ENCODE data around the gene ACSL6.

DNA sequence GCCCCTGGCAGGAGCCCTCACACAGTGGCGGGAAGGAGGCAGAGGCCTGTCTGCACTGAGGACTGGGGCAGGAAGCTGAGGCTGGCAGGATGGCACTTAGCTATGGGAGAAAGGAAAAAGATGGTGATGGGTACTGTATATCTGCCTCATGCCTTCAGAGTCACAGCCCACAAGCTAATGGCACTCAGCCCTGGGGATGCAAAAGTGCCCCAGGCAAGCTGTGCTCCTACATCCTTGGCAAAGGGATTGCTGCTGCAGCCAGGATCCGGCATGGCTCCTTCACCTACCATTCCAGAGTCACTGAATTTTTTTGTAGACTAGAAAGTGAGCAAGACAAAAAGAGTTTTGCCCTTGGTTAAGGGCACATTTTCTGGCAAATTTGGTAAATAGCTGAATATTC, 8.7 kb downstream of the ACSL6 start:
- TF ChIP-seq EZH2 (IDR thresholded peaks at IDR 0.05; ENCODE audit: borderline replicate concordance, insufficient read depth, low read depth, low read length, poor library complexity, severe bottlenecking), result no peak
- TF ChIP-seq, protein P1, sequence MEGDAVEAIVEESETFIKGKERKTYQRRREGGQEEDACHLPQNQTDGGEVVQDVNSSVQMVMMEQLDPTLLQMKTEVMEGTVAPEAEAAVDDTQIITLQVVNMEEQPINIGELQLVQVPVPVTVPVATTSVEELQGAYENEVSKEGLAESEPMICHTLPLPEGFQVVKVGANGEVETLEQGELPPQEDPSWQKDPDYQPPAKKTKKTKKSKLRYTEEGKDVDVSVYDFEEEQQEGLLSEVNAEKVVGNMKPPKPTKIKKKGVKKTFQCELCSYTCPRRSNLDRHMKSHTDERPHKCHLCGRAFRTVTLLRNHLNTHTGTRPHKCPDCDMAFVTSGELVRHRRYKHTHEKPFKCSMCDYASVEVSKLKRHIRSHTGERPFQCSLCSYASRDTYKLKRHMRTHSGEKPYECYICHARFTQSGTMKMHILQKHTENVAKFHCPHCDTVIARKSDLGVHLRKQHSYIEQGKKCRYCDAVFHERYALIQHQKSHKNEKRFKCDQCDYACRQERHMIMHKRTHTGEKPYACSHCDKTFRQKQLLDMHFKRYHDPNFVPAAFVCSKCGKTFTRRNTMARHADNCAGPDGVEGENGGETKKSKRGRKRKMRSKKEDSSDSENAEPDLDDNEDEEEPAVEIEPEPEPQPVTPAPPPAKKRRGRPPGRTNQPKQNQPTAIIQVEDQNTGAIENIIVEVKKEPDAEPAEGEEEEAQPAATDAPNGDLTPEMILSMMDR (IDR thresholded peaks at IDR 0.05), result no peak
